HG03066 (cell line): ENCODE data around the gene SATB2.

Source experiments
- ATAC-seq: cut with Tn5 transposase; IDR thresholded peaks from one replicate; pipeline ENCODE4 v1.9.1; 2021; ENCODE audit warnings: low read depth; ENCODE audit not compliant: unreplicated experiment

SATB2 gene

GRCh38 chr2:199336546-199336945, 121.2 kb downstream of the SATB2 start:
- no peak for ATAC-seq

GRCh38 chr2:199335502-199335901, 122.2 kb downstream of the SATB2 start:
- ATAC-seq, result no peak

- ATAC-seq, result no peak
Measured at GRCh38 chr2:199329466-199329865, 128.3 kb downstream of the SATB2 start.

GRCh38 chr2:199329031-199329430, 128.7 kb downstream of the SATB2 start:
- ATAC-seq, result no peak

- no peak for ATAC-seq
Measured at GRCh38 chr2:199325881-199326280, 131.9 kb downstream of the SATB2 start.

GRCh38 chr2:199322151-199322550, 135.6 kb downstream of the SATB2 start:
- ATAC-seq, result no peak

GRCh38 chr2:199317646-199318045, 140.1 kb downstream of the SATB2 start:
- ATAC-seq, result no peak

GRCh38 chr2:199316851-199317250, 140.9 kb downstream of the SATB2 start:
- ATAC-seq, result no peak

GRCh38 chr2:199315299-199316179, 142.2 kb downstream of the SATB2 start:
- no peak for ATAC-seq

GRCh38 chr2:199312931-199313330, 144.8 kb downstream of the SATB2 start:
- no peak for ATAC-seq

- ATAC-seq, result no peak
Measured at GRCh38 chr2:199310771-199311585, 146.8 kb downstream of the SATB2 start.

- ATAC-seq, result no peak
Measured at GRCh38 chr2:199309973-199310372, 147.8 kb downstream of the SATB2 start.

- ATAC-seq, result no peak
Measured at GRCh38 chr2:199309411-199309810, 148.3 kb downstream of the SATB2 start.

GRCh38 chr2:199308567-199308966, 149.2 kb downstream of the SATB2 start:
- no peak for ATAC-seq

GRCh38 chr2:199307461-199307860, 150.3 kb downstream of the SATB2 start:
- ATAC-seq, result no peak

GRCh38 chr2:199306116-199306515, 151.6 kb downstream of the SATB2 start:
- ATAC-seq, result no peak

- ATAC-seq, result no peak
Measured at GRCh38 chr2:199303728-199304177, 154.0 kb downstream of the SATB2 start.

GRCh38 chr2:199302851-199303250, 154.9 kb downstream of the SATB2 start:
- no peak for ATAC-seq

- ATAC-seq, result no peak
Measured at GRCh38 chr2:199288424-199288823, 169.3 kb downstream of the SATB2 start.

- no peak for ATAC-seq
Measured at GRCh38 chr2:199282309-199282708, 175.4 kb downstream of the SATB2 start.

- no peak for ATAC-seq
Measured at GRCh38 chr2:199279146-199279545, 178.6 kb downstream of the SATB2 start.
